GM21367 (cell line): ENCODE data around the gene ZNF282.

Source experiments
- ATAC-seq: cut with Tn5 transposase; IDR thresholded peaks from one replicate; pipeline ENCODE4 v1.9.1; 2021; ENCODE audit not compliant: unreplicated experiment

The ZNF282 gene

DNA sequence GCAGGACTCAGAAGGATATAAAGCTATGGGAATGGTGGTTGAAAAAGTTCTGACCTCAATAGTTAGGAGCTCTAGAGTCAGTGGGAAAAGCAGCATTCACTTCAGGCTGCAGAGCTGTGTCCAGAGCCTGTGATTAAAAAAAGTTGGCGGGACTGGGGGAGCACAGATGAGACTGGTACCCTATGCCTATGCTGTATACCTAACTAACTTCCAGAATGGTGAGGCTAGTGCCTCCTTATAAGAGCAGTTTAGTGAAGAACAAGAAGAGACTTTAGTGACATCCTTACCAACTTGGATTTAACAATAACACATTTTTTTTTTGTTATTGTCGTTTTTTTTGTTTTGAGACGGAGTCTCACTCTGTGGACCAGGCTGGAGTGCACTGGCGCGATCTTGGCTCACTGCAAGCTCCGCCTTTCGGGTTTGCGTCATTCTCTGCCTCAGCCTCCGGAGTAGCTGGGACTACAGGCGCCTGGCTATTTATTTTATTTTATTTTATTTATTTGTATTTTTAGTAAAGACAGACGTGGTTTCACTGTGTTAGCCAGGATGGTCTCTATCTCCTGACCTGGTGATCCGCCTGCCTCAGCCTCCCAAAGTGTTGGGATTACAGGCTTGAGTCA lies 6.6 kb upstream of the ZNF282 start:
- no peak for ATAC-seq

DNA sequence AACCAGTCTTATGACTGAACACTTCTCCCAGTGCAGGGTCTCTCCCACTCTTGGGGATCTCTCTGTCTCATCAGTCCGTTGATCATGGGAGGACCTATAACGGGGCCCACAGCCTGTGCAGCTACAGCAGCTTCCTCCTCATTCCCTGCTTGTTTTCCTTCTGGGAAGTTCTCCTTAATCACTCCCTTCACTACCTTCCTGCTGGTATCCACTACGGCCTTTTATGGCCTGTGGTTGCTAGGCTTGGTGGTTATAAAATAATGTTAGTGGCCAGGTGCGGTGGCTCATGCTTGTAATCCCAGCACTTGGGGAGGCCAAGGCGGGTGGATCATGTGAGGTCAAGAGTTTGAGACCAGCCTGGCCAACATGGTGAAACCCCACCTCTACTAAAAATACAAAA lies 3.5 kb upstream of the ZNF282 start:
- ATAC-seq: no peak

DNA sequence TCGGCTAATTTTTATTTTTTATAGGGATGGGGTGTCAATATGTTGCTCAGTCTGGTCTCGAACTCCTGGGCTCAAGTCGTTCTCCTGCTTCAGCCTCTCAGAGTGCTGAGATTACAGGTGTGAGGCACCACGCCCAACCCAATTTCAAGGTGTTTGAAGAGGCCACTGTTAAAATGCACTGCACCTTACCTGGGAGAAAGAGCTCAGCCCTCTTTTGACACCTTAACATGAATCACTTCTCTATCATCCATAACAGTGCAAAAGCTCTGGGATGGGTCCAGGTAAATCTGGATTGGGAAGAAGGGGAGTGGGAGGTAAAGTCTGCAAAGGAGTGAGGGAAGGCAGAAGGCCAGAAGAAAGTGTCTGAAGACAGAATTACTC lies 557 bp upstream of the ZNF282 start:
- no peak for ATAC-seq

DNA sequence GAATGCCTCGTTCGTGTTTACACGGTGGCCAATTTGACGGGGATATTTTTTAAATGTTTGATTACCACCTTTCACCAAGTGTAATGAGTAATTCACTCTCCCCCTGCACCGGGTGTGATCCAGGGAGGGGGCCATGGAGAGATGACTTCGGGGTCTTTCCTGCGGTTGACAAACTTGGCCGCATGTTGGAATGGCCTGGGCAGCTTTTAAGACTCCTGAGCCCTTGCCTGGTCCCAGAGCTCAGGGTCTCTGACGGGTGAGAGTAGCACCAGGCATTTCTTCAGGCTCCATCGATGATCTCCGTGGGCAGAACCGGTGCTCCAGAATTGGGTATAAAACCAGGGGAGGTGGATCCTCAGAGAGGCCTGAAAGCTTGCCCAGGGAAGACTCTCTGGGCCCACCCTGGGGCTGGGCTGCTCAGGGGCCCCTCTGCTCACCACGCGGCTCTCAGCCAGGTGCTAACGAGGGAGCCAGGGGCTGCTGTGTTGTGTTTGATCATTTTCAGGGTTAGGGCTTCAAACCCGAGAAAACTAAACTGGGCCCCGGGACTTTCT lies 882 bp downstream of the ZNF282 start:
- peak; percentile 4 for ATAC-seq

DNA sequence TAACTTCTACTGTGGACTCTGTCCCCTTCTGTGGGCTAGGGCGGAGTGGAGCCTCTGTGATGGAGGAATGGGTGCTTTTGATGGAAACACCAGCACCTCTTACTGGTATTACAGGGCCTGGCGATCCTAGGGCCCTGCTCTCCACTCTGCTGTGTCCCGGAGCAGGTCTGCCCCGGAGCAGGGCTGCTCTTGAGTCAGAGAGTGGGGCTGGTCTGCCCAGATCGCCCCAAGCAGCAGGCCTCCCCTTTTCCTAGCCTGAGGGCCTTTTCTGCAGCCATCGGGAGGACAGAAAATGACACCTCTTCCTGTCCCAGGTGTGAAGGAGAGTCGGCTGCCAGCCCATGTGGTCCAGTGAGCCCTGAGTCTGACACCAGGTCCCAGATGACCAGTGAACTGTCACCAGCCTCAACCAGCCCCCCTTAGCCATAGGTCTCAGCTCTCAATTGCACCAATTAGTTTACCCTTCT lies 1.4 kb downstream of the ZNF282 start:
- ATAC-seq: peak; percentile 12

DNA sequence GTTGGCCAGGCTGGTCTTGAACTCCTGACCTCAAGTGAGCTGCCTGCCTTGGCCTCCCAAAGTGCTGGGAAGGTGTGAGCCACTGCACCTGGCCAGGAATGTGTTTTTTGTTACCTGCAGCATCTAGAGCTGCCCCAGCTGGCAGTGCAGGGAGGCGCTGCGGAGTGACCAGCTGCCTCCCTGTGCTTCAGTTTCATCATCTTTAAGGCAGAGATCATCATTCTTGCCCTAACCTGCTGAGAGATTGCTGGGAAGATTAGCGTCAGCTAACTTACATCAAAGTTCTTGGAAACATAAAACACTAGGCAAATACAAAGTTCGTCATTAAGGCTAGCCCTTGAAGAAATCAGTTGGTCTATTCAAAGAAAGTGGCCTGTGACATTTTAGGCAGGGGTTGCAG lies 2.3 kb downstream of the ZNF282 start:
- no peak for ATAC-seq

DNA sequence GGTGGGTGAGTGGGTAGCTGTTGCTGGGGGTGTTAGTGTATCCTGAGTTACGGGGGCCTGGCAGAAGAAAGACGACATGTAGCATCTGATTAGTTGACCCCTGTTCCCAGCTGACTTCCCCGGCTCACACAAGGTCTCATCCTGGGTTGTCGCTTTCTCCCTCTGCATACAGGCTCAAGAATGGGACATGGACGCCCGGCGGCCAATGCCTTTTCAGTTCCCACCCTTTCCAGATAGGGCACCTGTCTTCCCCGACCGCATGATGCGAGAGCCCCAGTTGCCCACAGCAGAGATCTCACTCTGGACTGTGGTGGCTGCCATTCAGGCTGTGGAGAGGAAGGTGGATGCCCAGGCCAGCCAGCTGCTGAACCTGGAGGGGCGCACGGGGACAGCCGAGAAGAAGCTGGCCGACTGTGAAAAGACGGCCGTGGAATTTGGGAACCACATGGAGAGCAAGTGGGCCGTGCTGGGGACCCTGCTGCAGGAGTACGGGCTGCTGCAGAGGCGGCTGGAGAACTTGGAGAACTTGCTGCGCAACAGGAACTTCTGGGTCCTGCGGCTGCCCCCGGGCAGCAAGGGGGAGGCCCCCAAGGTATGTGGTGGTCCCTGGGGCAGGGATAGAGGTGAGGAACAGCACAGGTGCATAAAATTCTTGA lies 2.9 kb downstream of the ZNF282 start:
- ATAC-seq: no peak

DNA sequence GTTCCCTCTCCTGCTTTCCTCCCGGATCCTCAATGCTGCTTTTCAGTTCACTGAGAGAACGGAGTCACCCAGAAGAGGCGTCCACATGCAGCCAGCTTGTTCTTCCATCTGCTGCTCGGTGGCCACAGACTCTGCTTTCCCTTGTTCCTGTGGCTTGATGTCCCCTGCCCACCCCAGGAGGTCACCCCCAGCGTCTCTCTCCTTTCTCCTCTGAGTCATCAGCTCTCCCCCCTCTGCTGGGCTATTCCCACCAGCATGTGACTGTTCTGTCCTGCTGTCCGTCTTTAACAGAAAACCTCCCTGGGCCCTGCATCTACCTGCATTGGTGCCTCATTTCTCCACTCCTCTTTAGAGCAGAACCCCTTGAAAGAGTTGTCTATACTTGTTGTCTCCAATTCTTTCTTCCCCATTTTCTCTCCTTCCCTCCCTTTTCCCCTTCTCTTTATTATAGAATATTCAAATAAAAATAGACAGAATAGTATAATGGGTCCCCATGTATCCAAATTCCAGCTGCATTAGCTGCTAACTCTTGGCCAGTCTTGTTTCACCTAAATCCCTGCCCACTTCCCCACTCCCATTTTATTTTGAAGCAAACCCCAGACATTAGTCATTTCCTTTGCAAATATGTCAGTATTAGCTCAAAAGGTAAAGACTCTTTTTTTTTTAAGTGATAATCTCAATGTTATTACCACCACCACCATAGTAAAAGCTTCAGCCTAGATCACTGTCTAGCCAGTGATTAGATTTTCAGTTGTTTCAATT lies 4.1 kb downstream of the ZNF282 start:
- no peak for ATAC-seq

DNA sequence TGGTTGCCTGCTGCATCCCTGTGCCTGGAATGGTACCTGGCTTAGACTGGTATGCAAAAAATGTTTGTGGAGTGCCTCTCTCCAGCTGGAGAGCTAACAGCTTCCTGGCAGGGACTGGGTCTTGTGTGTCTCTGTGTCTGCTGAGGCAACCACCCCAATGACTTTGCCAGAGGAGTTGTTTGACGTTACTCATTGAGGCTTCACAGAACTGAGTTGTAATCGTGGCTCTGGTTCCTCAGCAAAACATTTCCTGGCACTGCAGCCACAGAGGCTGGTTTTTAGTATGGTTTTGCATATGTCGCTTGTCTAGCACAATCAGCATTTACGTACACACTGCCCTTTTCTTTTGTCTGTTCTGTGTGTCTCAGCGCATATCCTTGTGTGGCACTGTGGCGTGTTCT lies 7.5 kb downstream of the ZNF282 start:
- ATAC-seq: no peak

DNA sequence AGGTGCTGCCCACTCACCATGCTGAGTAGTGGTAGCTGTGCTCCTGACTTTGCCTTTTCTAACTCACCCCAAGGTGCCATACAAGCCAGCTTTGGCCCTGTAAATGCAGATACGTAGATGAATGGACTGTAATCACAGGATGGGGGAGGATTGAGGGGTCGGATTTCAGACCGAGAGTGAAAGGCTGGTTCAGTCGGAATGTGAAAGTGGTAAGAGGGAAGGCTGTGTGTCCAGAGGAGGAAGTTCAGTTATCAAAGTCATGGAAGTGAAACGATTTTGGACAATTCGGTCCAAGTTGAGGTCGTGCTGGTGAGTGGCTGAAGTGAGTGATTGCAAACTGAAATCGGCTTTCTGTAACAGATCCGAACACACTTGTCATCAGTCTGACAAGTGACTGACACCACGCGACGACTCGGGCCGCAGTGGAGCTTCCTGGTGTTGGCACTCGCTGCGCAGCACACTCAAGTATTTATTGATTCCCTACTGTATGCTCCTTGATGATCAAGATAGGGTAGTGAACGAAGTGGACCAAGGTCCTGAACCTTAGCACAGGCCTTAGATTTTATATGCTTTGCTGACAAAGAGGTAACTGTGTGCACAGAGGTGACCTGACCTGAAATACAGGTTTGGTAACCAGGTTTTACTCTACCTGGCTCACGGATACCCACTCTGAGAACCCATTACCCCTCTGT lies 10.5 kb downstream of the ZNF282 start:
- ATAC-seq: no peak

DNA sequence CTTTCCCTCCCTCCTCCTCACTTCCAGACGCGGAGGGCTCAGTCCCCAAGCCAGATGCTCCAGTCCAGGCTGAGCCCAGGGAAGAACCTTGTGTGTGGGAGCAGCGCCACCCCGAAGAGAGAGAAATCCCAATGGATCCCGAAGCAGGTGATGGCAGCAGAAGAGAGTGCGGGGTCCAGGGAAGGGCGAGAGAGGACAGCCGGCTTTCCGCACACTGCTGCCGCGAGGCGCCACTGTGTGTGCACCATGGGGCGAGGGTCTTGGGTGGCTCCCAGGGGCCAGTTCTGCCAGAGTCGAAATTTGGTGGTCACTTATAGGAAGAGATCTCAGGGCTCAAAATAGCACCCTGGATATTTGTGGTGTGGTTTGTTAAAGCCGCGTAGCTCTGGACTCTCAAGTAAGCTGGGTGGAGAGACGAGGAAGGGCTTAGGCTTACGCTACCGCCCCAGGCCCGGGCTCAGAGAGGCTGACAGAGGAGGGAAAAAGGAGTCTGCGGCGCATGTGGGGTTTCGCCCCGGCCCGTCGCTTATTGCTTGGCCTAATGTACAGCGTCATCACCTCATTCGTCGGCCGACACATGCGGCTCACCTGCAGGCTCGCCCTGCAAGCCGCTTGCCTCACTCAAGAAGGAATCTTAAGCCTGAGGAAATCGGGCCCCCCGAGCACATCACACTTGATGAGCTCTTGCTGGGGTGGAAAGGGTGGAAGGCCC lies 12.1 kb downstream of the ZNF282 start:
- ATAC-seq: no peak

DNA sequence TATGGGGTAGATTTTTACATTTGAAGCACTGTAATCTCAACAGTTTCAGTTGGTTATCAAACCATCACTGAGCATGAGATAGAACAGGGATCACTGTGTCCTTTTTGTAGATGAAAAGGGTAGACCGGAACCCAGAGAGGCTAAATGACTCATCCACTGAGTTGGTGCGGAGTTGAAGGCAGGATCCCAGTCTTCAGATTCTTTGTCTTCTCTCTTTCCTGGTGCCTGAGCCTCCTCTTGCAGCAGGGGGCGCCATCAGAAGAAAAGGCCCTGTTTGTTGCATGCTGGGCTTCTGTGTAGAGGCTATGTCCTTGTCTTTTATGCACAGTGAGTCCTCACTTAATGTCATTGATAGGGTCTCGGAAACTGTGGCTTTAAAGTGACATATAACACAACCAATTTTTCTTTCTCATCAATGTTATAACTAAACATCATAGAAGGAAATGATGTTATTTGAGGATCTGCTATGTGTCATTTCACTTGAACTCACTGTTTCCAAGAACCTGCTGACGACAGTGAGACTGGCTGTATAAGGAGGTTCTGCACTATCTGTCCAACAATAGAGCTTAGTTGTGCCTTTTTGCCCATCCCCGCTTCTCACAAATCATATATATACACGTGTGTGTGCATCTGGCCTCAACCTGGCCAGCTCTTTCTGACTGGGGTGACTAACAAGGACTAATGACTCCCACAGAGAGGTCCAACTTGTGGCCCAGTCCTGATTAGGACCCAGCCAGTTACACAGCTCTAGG lies 14.3 kb downstream of the ZNF282 start:
- peak; percentile 69 for ATAC-seq

DNA sequence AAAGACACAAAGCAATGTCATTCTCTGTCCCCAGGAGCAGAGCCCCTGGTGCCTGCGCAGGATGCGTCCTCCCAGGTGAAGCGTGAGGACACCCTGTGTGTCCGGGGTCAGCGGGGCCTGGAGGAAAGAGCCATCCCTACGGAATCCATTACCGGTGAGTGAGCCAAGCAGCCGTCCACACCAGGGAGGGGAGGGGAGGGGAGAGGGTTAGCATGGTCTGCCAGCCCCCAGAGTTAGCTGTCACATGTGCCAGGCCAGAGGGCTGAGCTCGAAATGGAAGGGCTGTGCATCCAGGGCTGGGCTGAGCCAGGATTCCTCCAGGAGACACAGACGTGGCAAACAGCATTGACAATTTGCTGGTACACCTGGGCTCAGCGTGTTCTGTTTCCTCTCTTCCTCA lies 15.2 kb downstream of the ZNF282 start:
- ATAC-seq: no peak

DNA sequence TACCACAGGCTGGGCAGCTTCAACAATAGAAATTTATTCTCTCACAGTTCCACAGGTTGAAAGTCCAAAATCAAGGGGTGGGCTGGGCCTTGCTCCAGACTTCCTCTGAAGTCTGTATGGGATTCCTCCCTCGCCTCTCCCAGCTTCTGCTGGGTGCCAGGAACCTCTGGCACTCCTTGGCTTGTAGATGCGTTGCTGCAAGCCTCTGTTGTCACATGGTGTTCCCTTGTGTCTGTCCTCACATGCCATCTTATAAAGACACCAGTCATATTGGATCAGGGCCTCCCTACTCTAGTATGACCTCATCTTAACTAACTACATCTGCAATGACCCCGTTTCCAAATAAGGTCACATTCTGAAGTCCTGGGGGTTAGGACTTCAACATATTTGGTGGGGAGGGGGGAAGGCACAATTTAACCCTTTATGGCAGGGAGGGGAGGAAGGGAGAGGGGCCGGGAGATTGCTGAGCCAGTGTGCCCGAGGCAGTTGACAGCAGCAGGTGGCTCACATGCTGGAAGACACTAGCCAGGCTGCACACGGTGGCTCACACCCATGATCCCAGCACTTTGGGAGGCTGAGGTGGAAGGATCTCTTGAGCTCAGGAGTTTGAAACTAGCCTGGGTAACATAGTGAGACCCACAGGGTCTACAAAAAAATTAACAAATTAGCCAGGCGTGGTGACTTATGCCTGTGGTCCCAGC lies 18.8 kb downstream of the ZNF282 start:
- no peak for ATAC-seq

DNA sequence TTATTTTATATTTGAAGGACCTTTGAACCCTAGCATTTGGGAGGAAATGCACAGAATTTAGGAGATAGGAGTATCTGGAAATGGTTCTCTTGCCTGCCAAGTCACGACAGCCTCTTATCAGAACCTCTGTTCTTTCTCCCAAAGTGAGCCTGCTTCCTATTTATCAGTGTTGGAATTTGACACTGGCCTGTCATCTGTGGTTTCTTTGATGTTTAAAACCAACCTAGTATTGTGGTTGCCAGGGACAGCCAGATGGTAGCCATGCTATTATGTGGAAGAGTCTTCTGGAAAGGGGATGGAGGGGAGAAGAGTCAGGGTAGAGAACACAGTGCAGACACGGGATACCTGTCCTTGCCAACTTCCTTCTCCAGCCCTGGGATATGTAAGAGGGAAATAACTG lies 21.1 kb downstream of the ZNF282 start:
- no peak for ATAC-seq

DNA sequence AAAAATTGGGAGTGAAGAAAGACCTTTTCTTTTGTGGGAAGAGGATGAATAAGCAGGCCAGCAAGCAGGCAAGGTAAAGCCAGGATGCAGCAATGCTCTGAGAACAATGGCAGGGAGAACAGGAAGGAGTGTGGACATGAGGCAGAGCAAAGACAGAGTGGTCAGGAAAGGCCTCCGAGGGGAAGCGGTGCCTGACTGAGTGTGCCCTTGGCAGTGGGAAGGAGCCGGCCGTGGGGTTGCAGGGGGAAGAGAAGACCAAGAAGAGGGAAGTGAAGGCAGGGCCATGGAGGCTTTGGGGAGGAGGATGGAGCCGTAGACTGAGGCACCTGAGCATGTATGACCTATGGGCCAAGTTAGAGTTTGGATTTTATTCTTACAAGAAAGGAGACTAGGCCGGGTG lies 22.2 kb downstream of the ZNF282 start:
- no peak for ATAC-seq

DNA sequence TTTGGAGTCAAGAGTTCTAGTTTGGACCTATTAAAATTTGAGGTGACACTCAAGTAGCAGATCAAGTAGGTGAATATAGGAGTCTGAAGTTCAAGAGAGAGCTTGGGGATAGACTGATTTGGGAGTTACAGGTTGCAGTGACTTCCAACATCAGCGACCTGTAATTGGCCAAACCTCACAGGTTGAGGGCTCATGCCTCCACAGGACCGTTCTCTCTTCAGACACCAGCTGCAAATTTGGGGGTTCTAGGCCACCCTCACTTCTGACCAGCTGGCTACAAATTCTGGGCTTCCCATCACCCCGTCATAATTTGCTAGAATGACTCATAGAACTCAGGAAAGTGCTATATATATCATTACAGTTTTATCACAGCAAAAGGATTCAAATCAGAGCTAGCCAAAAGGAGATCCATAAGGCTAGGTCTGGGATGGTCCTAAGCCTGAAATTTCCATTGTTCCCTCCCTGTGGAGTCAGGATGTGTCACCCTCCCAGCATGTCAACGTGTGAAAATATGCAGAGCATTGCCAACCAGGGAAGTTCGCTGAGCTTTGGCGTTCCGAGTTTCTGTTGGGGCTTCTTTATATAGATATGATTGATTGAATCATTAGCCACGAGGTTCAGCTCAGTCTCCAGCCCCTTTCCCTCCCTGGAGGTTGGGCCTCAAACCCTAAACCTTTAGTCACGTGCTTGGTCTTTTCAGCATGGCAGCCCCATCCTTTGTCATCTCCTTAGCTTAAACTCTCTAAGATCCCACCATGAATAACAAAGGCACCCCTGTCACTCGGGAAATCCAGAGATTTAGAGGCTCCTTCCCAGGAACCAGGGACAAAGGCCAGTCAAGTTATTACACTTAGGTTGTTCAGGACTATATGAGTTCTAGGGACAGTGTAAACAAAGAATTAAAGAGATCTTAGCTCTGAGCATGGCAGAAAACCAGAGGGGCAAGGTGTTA lies 23.4 kb downstream of the ZNF282 start:
- no peak for ATAC-seq

DNA sequence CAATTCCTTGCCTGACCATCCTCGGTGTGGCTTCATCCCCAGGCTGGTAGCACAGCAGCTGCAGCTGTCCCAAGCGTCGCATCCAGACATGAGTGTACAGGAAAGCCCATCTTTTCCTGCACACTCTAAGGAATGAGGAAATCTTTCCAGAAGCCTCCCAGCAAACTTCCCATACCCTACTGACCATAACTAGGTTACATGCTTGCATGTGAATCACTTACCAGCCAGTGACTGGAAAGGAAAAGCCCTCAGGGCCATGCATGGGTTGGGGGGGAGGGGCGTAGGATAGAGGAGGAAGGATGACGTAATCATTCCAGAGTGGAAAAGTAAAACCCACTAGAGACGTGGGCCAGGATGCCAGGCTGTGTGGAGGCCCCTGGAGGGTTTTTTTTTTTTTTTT lies 25.2 kb downstream of the ZNF282 start:
- ATAC-seq: no peak
